Ishikawa (cell line): Measurements from ENCODE around the gene CMTM8.

Experiments used
- EP300 ChIP-seq: IDR thresholded peaks from 2 replicates; pipeline ENCODE4 v1.6.1; 2012; ENCODE audit warnings: borderline replicate concordance
- FOXM1 ChIP-seq: IDR thresholded peaks from 2 replicates; pipeline ENCODE4 v1.6.1; 2012; ENCODE audit warnings: low read depth, borderline replicate concordance
- TAF1 ChIP-seq: IDR thresholded peaks from 2 replicates; pipeline ENCODE4 v1.6.1; 2012; ENCODE audit warnings: low read depth, mild to moderate bottlenecking
- TCF12 ChIP-seq: IDR thresholded peaks from 2 replicates; pipeline ENCODE4 v1.6.1; 2012; ENCODE audit warnings: low read depth
- USF1 ChIP-seq: IDR thresholded peaks from 2 replicates; pipeline ENCODE4 v1.6.1; 2012
- YY1 ChIP-seq: IDR thresholded peaks from 2 replicates; pipeline ENCODE4 v1.6.1; 2012; ENCODE audit warnings: low read depth

- TF ChIP-seq EP300 (no peak), YY1 (no peak), USF1 (no peak), TCF12 (no peak), FOXM1 (no peak), TAF1 (no peak)
Observed at GRCh38 chr3:32321095-32321790, 82.8 kb downstream of the CMTM8 start.
